Stomach (tissue), 4 donors: ENCODE data around the gene USP35.

Experiments used
- POLR2A ChIP-seq, 4 donors: fragments of 450-650 bp; IDR thresholded peaks; one replicate each; pipeline ENCODE4 v1.6.1; 2016; ENCODE audit warnings: antibody characterized with exemption in 4 of 4, control low read depth in 2 of 4, mild to moderate bottlenecking in 1 of 4, moderate library complexity in 1 of 4
- POLR2AphosphoS5 ChIP-seq, 3 donors: sonication (generic); formaldehyde crosslinking; IDR thresholded peaks; one replicate each; pipeline ENCODE4 v1.6.1; 2016; ENCODE audit warnings: antibody characterized with exemption in 3 of 3

GRCh38 chr11:78196661-78197091 is 8.0 kb downstream of the USP35 start:
- no peak for TF ChIP-seq POLR2A (IDR thresholded peaks at IDR 0.05)
- no peak for TF ChIP-seq POLR2AphosphoS5 (IDR thresholded peaks at IDR 0.05)
